ENCODE data around the gene MCRIP1. TPM values are rescaled to one million over a fixed set of nuclear protein-coding genes. Genes with fewer than 3 reads are reported as not detected.
A peak's percentile ranks its signal among the peaks of the same experiment; 100 is the strongest.

Gene MCRIP1
- total RNA-seq, 1 donor from 2014 or later, result 133 TPM

GRCh38 chr17:81824595-81824994 is 8.5 kb downstream of the MCRIP1 start:
- Mint-ChIP-seq H3K9me3 (ENCODE audit: low read depth) (no peaks in the 10 kb centered on the region), H3K27me3 (ENCODE audit: low read depth) (no peaks in the 10 kb centered on the region), H3K27ac (ENCODE audit: unreplicated experiment) (no peak overlapping the region), H3K4me1 (ENCODE audit: low read depth) (peaks cover 8% of the 10 kb centered on the region), H3K4me3 (ENCODE audit: unreplicated experiment) (no peak overlapping the region), H3K36me3 (ENCODE audit: low read depth) (peaks cover 8% of the 10 kb centered on the region)
- DNase-seq (ENCODE audit: low spot score), result no peak
- TF ChIP-seq CTCF (IDR thresholded peaks at IDR 0.05), result no peak

GRCh38 chr17:81823820-81824550 is 9.1 kb downstream of the MCRIP1 start:
- peaks cover 1% of the 10 kb centered on the region for H3K27me3 Mint-ChIP-seq (ENCODE audit: low read depth)
- no peak overlapping the region for H3K4me3 Mint-ChIP-seq (ENCODE audit: unreplicated experiment)
- no peak for TF ChIP-seq CTCF (IDR thresholded peaks at IDR 0.05)
- DNase-seq (ENCODE audit: low spot score), result no peak
- no peak overlapping the region for H3K27ac Mint-ChIP-seq (ENCODE audit: unreplicated experiment)
- H3K36me3 Mint-ChIP-seq (ENCODE audit: low read depth), result peaks cover 8% of the 10 kb centered on the region
- peaks cover 3% of the 10 kb centered on the region for H3K4me1 Mint-ChIP-seq (ENCODE audit: low read depth)
- no peaks in the 10 kb centered on the region for H3K9me3 Mint-ChIP-seq (ENCODE audit: low read depth)

GRCh38 chr17:81822996-81823819 is 9.9 kb downstream of the MCRIP1 start:
- TF ChIP-seq CTCF (IDR thresholded peaks at IDR 0.05), result no peak
- DNase-seq (ENCODE audit: low spot score), result no peak
- Mint-ChIP-seq H3K36me3 (ENCODE audit: low read depth) (peaks cover 8% of the 10 kb centered on the region), H3K4me3 (ENCODE audit: unreplicated experiment) (no peak overlapping the region), H3K9me3 (ENCODE audit: low read depth) (no peaks in the 10 kb centered on the region), H3K27ac (ENCODE audit: unreplicated experiment) (no peak overlapping the region), H3K4me1 (ENCODE audit: low read depth) (no peaks in the 10 kb centered on the region), H3K27me3 (ENCODE audit: low read depth) (peaks cover 1% of the 10 kb centered on the region)

- no peaks in the 10 kb centered on the region for H3K9me3 Mint-ChIP-seq (ENCODE audit: low read depth)
- no peak overlapping the region for H3K27ac Mint-ChIP-seq (ENCODE audit: unreplicated experiment)
- DNase-seq (ENCODE audit: low spot score), result no peak
- no peaks in the 10 kb centered on the region for H3K4me1 Mint-ChIP-seq (ENCODE audit: low read depth)
- peaks cover 8% of the 10 kb centered on the region for H3K36me3 Mint-ChIP-seq (ENCODE audit: low read depth)
- H3K4me3 Mint-ChIP-seq (ENCODE audit: unreplicated experiment), result no peak overlapping the region
- TF ChIP-seq CTCF (IDR thresholded peaks at IDR 0.05), result no peak
- H3K27me3 Mint-ChIP-seq (ENCODE audit: low read depth), result peaks cover 5% of the 10 kb centered on the region
Measured at GRCh38 chr17:81822312-81822637, 10.8 kb downstream of the MCRIP1 start.

GRCh38 chr17:81821603-81822311 is 11.3 kb downstream of the MCRIP1 start:
- Mint-ChIP-seq H3K9me3 (ENCODE audit: low read depth) (no peaks in the 10 kb centered on the region), H3K27ac (ENCODE audit: unreplicated experiment) (no peak overlapping the region), H3K36me3 (ENCODE audit: low read depth) (peaks cover 8% of the 10 kb centered on the region), H3K4me3 (ENCODE audit: unreplicated experiment) (no peak overlapping the region), H3K4me1 (ENCODE audit: low read depth) (no peaks in the 10 kb centered on the region), H3K27me3 (ENCODE audit: low read depth) (peaks cover 5% of the 10 kb centered on the region)
- no peak for DNase-seq (ENCODE audit: low spot score)
- peak; percentile 59 for TF ChIP-seq CTCF (IDR thresholded peaks at IDR 0.05)

Data from chondrocyte (in vitro differentiated cells).